Measurements from ENCODE around the gene RHOV. TPM values are rescaled to one million over a fixed set of nuclear protein-coding genes. Genes with fewer than 3 reads are reported as not detected.

The RHOV gene
- total RNA-seq, 1 donor from 2014 or later, result not detected

GRCh38 chr15:40914013-40914412 is 40.0 kb upstream of the RHOV start:
- no peaks in the 10 kb centered on the region for H3K9me3 ChIP-seq
- no peak for DNase-seq (ENCODE audit: low spot score in 2 of 2)
- intact Hi-C loops (cut with DNase I), result no loop called here
- no peaks in the 10 kb centered on the region for H3K4me1 ChIP-seq
- no peak overlapping the region for H3K4me3 ChIP-seq
- no peak for TF ChIP-seq CTCF (IDR thresholded peaks at IDR 0.05)
- no peak overlapping the region for H3K27ac ChIP-seq
- no peaks in the 10 kb centered on the region for H3K36me3 ChIP-seq
- no peaks in the 10 kb centered on the region for H3K27me3 ChIP-seq

DNA sequence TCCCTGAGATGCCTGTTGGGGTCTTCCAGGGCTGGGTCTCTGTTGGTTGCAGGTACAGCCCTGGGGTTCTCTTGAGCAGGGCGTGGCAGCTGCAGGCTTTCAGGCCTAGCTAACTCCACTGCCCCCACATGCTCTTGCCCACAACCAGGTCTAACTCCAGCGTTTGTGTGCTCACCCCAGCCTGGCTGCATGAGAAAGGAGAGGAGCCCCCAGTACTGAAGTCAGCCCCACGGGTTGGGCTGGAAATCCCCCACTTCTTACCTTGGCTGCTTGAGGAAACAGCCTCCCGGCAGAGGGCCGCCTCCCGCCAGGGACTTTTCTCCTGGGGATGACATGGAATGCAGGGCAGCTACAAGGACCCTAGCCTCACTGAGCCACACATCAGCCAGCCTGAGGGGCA is 38.4 kb upstream of the RHOV start:
- no peak overlapping the region for H3K27ac ChIP-seq
- intact Hi-C loops (cut with DNase I), result no loop called here
- H3K27me3 ChIP-seq, result no peaks in the 10 kb centered on the region
- no peaks in the 10 kb centered on the region for H3K9me3 ChIP-seq
- no peak for DNase-seq (ENCODE audit: low spot score in 2 of 2)
- H3K4me1 ChIP-seq, result no peaks in the 10 kb centered on the region
- TF ChIP-seq CTCF (IDR thresholded peaks at IDR 0.05), result no peak
- H3K4me3 ChIP-seq, result no peak overlapping the region
- H3K36me3 ChIP-seq, result no peaks in the 10 kb centered on the region

- no peak for DNase-seq (ENCODE audit: low spot score in 2 of 2)
- no peaks in the 10 kb centered on the region for H3K27me3 ChIP-seq
- H3K27ac ChIP-seq, result no peak overlapping the region
- no peak for TF ChIP-seq CTCF (IDR thresholded peaks at IDR 0.05)
- no peak overlapping the region for H3K4me3 ChIP-seq
- peaks cover 7% of the 10 kb centered on the region in 2 donors for H3K4me1 ChIP-seq
- intact Hi-C loops (cut with DNase I), result no loop called here
- H3K36me3 ChIP-seq, result no peaks in the 10 kb centered on the region
- H3K9me3 ChIP-seq, result no peaks in the 10 kb centered on the region
Observed at GRCh38 chr15:40911693-40912092, 37.7 kb upstream of the RHOV start.

DNA sequence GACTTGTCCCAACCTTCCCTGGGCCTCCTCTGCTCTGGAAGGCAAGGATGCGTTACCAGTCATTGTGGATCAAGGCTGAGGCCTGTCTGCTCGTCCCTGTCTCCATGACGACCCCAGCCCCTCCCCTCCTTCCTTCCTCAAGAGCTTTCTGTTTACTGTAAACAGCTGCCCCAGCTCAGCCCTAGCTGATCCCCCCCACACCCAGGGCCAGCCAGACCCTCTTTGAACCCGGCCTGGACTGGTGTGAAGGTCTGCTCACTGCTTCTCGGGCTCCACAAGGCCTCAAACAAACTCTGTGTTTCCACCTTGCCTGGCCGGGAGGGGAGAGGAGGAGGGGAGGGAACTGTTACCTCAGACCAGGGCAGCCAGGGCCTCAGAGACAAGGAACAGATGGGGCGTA is 37.1 kb upstream of the RHOV start:
- H3K27ac ChIP-seq, result no peak overlapping the region
- H3K9me3 ChIP-seq, result no peaks in the 10 kb centered on the region
- H3K4me3 ChIP-seq, result no peak overlapping the region
- H3K27me3 ChIP-seq, result no peaks in the 10 kb centered on the region
- TF ChIP-seq CTCF (IDR thresholded peaks at IDR 0.05), result no peak
- no peak for DNase-seq (ENCODE audit: low spot score in 2 of 2)
- peaks cover 12 to 13% of the 10 kb centered on the region in 2 donors for H3K4me1 ChIP-seq
- intact Hi-C loops (cut with DNase I), result no loop called here
- H3K36me3 ChIP-seq, result no peaks in the 10 kb centered on the region

DNA sequence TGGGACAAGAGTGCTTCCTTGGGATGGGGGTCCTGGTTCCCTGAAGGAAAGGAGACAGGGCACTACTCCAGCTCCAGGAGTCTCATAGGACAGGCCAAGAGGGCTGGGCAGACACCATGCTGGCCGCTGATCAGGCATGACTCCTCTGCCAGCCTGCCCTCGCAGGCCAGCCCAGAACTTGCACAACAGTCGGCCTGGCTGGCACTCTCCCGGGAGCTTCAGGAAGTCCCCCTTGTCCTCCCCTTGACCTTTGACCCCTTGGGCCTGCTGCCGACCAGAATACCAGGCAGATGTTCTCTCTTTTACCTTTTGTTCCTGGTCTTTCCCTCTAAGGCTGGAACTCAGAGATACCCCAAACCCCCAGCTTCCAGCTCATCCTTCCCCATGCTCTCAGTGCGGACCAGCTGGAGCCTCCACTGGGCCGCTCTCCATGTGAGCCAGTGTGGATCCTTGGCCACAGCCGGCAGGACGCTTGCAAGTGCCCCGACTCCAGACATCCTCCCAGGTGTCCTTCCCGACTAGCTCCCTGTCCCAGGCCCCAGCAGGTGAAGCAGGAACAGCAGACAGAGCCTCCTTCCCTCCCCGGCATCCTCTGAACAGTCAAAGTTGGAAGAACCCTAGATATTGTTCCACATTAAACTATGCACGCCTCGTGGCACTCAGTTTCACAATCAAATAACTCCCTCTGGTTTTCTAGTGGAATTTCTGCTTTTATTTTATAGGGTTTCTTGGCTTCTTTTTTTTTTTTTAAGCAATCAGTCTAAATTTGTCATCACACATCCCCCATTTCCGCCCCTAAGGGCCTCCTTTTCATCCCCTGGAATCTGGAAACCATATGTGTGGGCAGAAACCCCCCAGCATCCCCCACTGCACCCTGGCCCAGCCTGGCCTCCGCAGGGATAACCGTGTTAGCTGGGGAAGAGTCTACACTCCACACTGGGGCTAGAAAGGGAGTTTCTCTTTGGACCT is 35.9 kb upstream of the RHOV start:
- intact Hi-C loops (cut with DNase I), result loop anchor here (5.0 kb wide), 1 partner anchor 422 kb away; the partner anchor contains the start of genes NUSAP1 and OIP5
- no peak overlapping the region for H3K27ac ChIP-seq
- H3K9me3 ChIP-seq, result no peaks in the 10 kb centered on the region
- no peak for TF ChIP-seq CTCF (IDR thresholded peaks at IDR 0.05)
- H3K4me3 ChIP-seq, result no peak overlapping the region
- no peak for DNase-seq (ENCODE audit: low spot score in 2 of 2)
- no peaks in the 10 kb centered on the region for H3K27me3 ChIP-seq
- H3K36me3 ChIP-seq, result no peaks in the 10 kb centered on the region
- H3K4me1 ChIP-seq, result peaks cover 19% of the 10 kb centered on the region in 2 donors

Data from ascending aorta (tissue), 2 donors.